ENCODE results near the gene MAPK8IP3.

GRCh38 chr16:1715220-1715619 lies 9.2 kb downstream of the MAPK8IP3 start:
- TF ChIP-seq CTCF (optimal IDR thresholded peaks at IDR 0.05 in 1 of 3, IDR thresholded peaks at IDR 0.05 in 1 of 3, conservative IDR thresholded peaks at IDR 0.05 in 1 of 3; ENCODE audit: extremely low read depth in 1 of 3, insufficient read depth in 2 of 3, low read length in 3 of 3) = no peak
- TF ChIP-seq EZH2 (IDR thresholded peaks at IDR 0.05; ENCODE audit: low read length) = no peak

Measured in keratinocyte (primary cell).